GM23338 (cell line): ENCODE measurements around the gene PKP2. TPM values are rescaled to one million over a fixed set of nuclear protein-coding genes. Genes with fewer than 3 reads are reported as not detected.

Source experiments
- ATAC-seq: fragments of 200-7000 bp; cut with Tn5 transposase; 3 replicates; pipeline ENCODE4 v1.9.1; 2020
- DNase-seq: peaks from one replicate; pipeline ENCODE4 v3.0.0-alpha.2; 2015; ENCODE audit warnings: low spot score
- H2AFZ ChIP-seq: fragments of 200-600 bp; sonication (generic); 2 replicates; pipeline ENCODE4 v1.8.0; 2016; ENCODE audit warnings: antibody characterized with exemption, mild to moderate bottlenecking, moderate library complexity
- H3F3A ChIP-seq: fragments of 200-600 bp; sonication (generic); replicated peaks from 2 replicates; pipeline ENCODE4 v1.8.0; 2017; ENCODE audit warnings: antibody characterized with exemption, mixed run types, low read depth
- H3K27ac ChIP-seq: fragments of 200-600 bp; sonication (generic); 2 replicates; pipeline ENCODE4 v1.6.1; 2016; ENCODE audit warnings: low read depth
- H3K27me3 ChIP-seq: fragments of 200-600 bp; sonication (generic); 2 replicates; pipeline ENCODE4 v1.8.0; 2016; ENCODE audit warnings: mild to moderate bottlenecking, mixed run types, moderate library complexity; ENCODE audit not compliant: insufficient read depth
- H3K36me3 ChIP-seq: fragments of 200-600 bp; sonication (generic); 2 replicates; pipeline ENCODE4 v1.8.0; 2016; ENCODE audit warnings: mild to moderate bottlenecking; ENCODE audit not compliant: insufficient read depth
- H3K4me1 ChIP-seq: fragments of 200-600 bp; sonication (generic); 2 replicates; pipeline ENCODE4 v1.8.0; 2016; ENCODE audit warnings: mild to moderate bottlenecking, moderate library complexity; ENCODE audit not compliant: insufficient read depth
- H3K4me2 ChIP-seq: fragments of 200-600 bp; sonication (generic); 2 replicates; pipeline ENCODE4 v1.7.1; 2017; ENCODE audit warnings: mixed run types
- H3K4me3 ChIP-seq: fragments of 200-600 bp; sonication (generic); 2 replicates; pipeline ENCODE4 v1.6.1; 2016; ENCODE audit warnings: mixed run types
- H3K79me2 ChIP-seq: fragments of 200-600 bp; sonication (generic); replicated peaks from 2 replicates; pipeline ENCODE4 v1.8.0; 2017; ENCODE audit warnings: mild to moderate bottlenecking; ENCODE audit not compliant: insufficient read depth
- H3K9me2 ChIP-seq: fragments of 200-600 bp; sonication (generic); 2 replicates; pipeline ENCODE4 v1.8.0; 2017; ENCODE audit not compliant: insufficient read depth
- H4K20me1 ChIP-seq: fragments of 200-600 bp; sonication (generic); replicated peaks from 2 replicates; pipeline ENCODE4 v1.8.0; 2017; ENCODE audit warnings: mild to moderate bottlenecking; ENCODE audit not compliant: insufficient read depth
- H3K27ac Mint-ChIP-seq: 2 replicates; pipeline ENCODE4 v1.8.0; 2020; ENCODE audit warnings: inconsistent platforms, mild to moderate bottlenecking, moderate library complexity, mixed read lengths
- H3K27me3 Mint-ChIP-seq: 3 replicates; pipeline ENCODE4 v1.8.0; 2022; ENCODE audit warnings: low read depth, mild to moderate bottlenecking, moderate library complexity, mixed read lengths, inconsistent platforms; ENCODE audit not compliant: insufficient read depth, poor library complexity
- H3K36me3 Mint-ChIP-seq: 3 replicates; pipeline ENCODE4 v1.8.0; 2021; ENCODE audit warnings: low read depth, mild to moderate bottlenecking, inconsistent platforms, moderate library complexity, mixed read lengths
- H3K4me1 Mint-ChIP-seq: 3 replicates; pipeline ENCODE4 v1.8.0; 2020; ENCODE audit warnings: mild to moderate bottlenecking, inconsistent platforms, mixed read lengths
- H3K4me3 Mint-ChIP-seq: 3 replicates; pipeline ENCODE4 v1.8.0; 2021; ENCODE audit warnings: moderate library complexity, mild to moderate bottlenecking, inconsistent platforms, mixed read lengths
- H3K9me3 Mint-ChIP-seq: 3 replicates; pipeline ENCODE4 v1.8.0; 2020; ENCODE audit warnings: moderate library complexity, mild to moderate bottlenecking, inconsistent platforms, mixed read lengths
- CREB1 ChIP-seq: fragments of 250-450 bp; sonication (Bioruptor Pico); IDR thresholded peaks from 2 replicates; pipeline ENCODE4 v1.5.0; 2020; ENCODE audit warnings: low read depth, mild to moderate bottlenecking, moderate library complexity
- ETS1 ChIP-seq: IDR thresholded peaks from 2 replicates; pipeline ENCODE4 v1.6.1; 2016; ENCODE audit warnings: antibody characterized with exemption
- EZH2 ChIP-seq: fragments of 200-600 bp; sonication (generic); IDR thresholded peaks from one replicate; pipeline ENCODE4 v1.8.0; 2017; ENCODE audit warnings: antibody characterized with exemption, mild to moderate bottlenecking, low read depth; ENCODE audit not compliant: unreplicated experiment
- EZH2phosphoT487 ChIP-seq: fragments of 200-600 bp; sonication (generic); IDR thresholded peaks from one replicate; pipeline ENCODE4 v1.8.1; 2018; ENCODE audit warnings: antibody characterized with exemption; ENCODE audit not compliant: unreplicated experiment
- JUNB ChIP-seq: IDR thresholded peaks from one replicate; pipeline ENCODE4 v1.6.1; 2016; ENCODE audit warnings: antibody characterized with exemption; ENCODE audit not compliant: unreplicated experiment
- NANOG ChIP-seq: IDR thresholded peaks from 2 replicates; pipeline ENCODE4 v1.6.1; 2016; ENCODE audit warnings: antibody characterized with exemption, borderline replicate concordance
- POLR2AphosphoS5 ChIP-seq: IDR thresholded peaks from 2 replicates; pipeline ENCODE4 v1.6.1; 2016; ENCODE audit warnings: antibody characterized with exemption, low read depth
- STAT1 ChIP-seq: IDR thresholded peaks from one replicate; pipeline ENCODE4 v1.6.1; 2016; ENCODE audit warnings: antibody characterized with exemption; ENCODE audit not compliant: unreplicated experiment
- ZNF114 ChIP-seq: fragments of 250-450 bp; sonication (Bioruptor Pico); IDR thresholded peaks from 2 replicates; pipeline ENCODE4 v1.5.0; 2020; ENCODE audit warnings: mild to moderate bottlenecking, moderate library complexity
- ZNF331 ChIP-seq: fragments of 250-450 bp; sonication (Bioruptor Pico); IDR thresholded peaks from 2 replicates; pipeline ENCODE4 v1.5.0; 2020; ENCODE audit warnings: low read depth, mild to moderate bottlenecking, moderate library complexity
- ZNF462 ChIP-seq: fragments of 250-450 bp; sonication (Bioruptor Pico); IDR thresholded peaks from 2 replicates; pipeline ENCODE4 v1.5.0; 2020; ENCODE audit warnings: mild to moderate bottlenecking, moderate library complexity
- polyA plus RNA-seq: library from polyadenylated mRNA; unstranded; fragments of >200 nt; fragmentation: Nextera tagmentation; extraction: Ambion mirVana; gene quantifications from 2 replicates; pipeline ENCODE4 v1.2.1, GENCODE V29; 2016
- total RNA-seq: library from RNA; depleted of rRNA; stranded (reverse); fragments of >200 nt; shearing (Covaris generic); gene quantifications from 2 replicates; pipeline ENCODE4 v1.2.3, GENCODE V29; 2014
- TF ChIP-seq, protein P1 (sequence below), 2 experiments: fragments of 200-600 bp in 1 of 2; sonication (generic) in 1 of 2; conservative IDR thresholded peaks; 2 replicates each; pipeline versions ENCODE4 v1.5.1 to v1.6.1; 2016 to 2017; ENCODE audit warnings: antibody characterized with exemption in 2 of 2, low read depth in 2 of 2, mild to moderate bottlenecking in 2 of 2, moderate library complexity in 1 of 2
- TF ChIP-seq, protein P2 (sequence below): IDR thresholded peaks from one replicate; pipeline ENCODE4 v1.6.1; 2018; ENCODE audit warnings: antibody characterized with exemption; ENCODE audit not compliant: unreplicated experiment

PKP2 gene
- total and polyA plus RNA-seq, 2 experiments from 2014 or later = 24.6 to 47.6 TPM

DNA sequence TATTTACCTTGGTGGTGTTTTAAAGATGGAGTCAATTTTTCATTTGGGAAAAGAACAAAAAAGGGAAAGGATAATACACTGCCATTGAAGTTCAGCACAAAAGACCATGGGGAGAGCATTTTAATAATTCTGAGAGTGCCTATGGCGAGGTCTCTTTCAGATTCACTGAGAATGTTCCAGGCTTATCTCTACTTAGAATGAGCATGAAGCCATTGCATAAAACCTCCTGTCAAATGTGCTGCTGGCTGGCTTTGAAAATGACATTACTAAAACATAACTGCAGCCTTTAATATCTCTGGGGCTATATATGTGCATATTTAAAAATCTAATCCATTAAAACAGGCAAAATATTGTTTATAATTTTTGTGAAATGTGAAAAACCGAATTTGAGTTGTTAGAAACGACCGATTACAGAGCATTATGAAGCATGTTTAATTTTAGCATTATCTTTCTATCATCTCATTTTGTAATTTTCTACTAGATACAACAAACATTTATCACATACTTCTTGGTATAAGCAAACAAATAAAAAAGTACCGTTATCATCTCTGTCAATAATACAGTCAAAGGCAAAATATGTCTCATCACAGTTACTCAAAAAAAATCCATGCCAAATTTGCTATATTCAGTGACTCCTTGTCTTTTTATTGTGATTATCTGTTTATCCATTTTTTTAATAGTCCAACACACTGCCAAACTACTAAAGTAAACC, 95.2 kb downstream of the PKP2 start (continued):
- no peak for TF ChIP-seq ZNF331 (CRISPR knock-in tag)
- no peak for TF ChIP-seq JUNB
- TF ChIP-seq CREB1 = no peak
- no peak for TF ChIP-seq NANOG
- TF ChIP-seq EZH2 = no peak

- Histone ChIP-seq H3F3A (no peaks in the 10 kb centered on the region), H3K4me3 (no peak overlapping the region), H4K20me1 (no peaks in the 10 kb centered on the region), H3K4me2 (no peak overlapping the region), H3K27ac (no peak overlapping the region), H3K36me3 (peaks cover 17% of the 10 kb centered on the region; the same call in 1 of the 2 replicates), H2AFZ (no peak overlapping the region), H3K27me3 (no peaks in the 10 kb centered on the region), H3K79me2 (no peaks in the 10 kb centered on the region), H3K4me1 (no peaks in the 10 kb centered on the region), H3K9me2 (no peaks in the 10 kb centered on the region)
- no peaks in the 10 kb centered on the region for H3K4me1 Mint-ChIP-seq
- ATAC-seq (no peak), DNase-seq (no peak)
- no peak overlapping the region for H3K27ac Mint-ChIP-seq
- no peaks in the 10 kb centered on the region for H3K9me3 Mint-ChIP-seq
- peaks cover 16% of the 10 kb centered on the region for H3K36me3 Mint-ChIP-seq
- H3K27me3 Mint-ChIP-seq = peaks cover 2% of the 10 kb centered on the region
- no peak overlapping the region for H3K4me3 Mint-ChIP-seq
- no peak for TF ChIP-seq EZH2
- TF ChIP-seq, protein P1, sequence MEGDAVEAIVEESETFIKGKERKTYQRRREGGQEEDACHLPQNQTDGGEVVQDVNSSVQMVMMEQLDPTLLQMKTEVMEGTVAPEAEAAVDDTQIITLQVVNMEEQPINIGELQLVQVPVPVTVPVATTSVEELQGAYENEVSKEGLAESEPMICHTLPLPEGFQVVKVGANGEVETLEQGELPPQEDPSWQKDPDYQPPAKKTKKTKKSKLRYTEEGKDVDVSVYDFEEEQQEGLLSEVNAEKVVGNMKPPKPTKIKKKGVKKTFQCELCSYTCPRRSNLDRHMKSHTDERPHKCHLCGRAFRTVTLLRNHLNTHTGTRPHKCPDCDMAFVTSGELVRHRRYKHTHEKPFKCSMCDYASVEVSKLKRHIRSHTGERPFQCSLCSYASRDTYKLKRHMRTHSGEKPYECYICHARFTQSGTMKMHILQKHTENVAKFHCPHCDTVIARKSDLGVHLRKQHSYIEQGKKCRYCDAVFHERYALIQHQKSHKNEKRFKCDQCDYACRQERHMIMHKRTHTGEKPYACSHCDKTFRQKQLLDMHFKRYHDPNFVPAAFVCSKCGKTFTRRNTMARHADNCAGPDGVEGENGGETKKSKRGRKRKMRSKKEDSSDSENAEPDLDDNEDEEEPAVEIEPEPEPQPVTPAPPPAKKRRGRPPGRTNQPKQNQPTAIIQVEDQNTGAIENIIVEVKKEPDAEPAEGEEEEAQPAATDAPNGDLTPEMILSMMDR (conservative IDR thresholded peaks at IDR 0.05; ENCODE audit: low read depth in 2 of 2) = no peak
- no peak for TF ChIP-seq POLR2AphosphoS5
- no peak for TF ChIP-seq NANOG
- no peak for TF ChIP-seq CREB1
- TF ChIP-seq ZNF114 (CRISPR knock-in tag) = no peak
- TF ChIP-seq STAT1 = no peak
- TF ChIP-seq ZNF462 (CRISPR knock-in tag) = no peak
- TF ChIP-seq, protein P2, sequence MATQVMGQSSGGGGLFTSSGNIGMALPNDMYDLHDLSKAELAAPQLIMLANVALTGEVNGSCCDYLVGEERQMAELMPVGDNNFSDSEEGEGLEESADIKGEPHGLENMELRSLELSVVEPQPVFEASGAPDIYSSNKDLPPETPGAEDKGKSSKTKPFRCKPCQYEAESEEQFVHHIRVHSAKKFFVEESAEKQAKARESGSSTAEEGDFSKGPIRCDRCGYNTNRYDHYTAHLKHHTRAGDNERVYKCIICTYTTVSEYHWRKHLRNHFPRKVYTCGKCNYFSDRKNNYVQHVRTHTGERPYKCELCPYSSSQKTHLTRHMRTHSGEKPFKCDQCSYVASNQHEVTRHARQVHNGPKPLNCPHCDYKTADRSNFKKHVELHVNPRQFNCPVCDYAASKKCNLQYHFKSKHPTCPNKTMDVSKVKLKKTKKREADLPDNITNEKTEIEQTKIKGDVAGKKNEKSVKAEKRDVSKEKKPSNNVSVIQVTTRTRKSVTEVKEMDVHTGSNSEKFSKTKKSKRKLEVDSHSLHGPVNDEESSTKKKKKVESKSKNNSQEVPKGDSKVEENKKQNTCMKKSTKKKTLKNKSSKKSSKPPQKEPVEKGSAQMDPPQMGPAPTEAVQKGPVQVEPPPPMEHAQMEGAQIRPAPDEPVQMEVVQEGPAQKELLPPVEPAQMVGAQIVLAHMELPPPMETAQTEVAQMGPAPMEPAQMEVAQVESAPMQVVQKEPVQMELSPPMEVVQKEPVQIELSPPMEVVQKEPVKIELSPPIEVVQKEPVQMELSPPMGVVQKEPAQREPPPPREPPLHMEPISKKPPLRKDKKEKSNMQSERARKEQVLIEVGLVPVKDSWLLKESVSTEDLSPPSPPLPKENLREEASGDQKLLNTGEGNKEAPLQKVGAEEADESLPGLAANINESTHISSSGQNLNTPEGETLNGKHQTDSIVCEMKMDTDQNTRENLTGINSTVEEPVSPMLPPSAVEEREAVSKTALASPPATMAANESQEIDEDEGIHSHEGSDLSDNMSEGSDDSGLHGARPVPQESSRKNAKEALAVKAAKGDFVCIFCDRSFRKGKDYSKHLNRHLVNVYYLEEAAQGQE = no peak
- TF ChIP-seq EZH2phosphoT487 = no peak
- no peak for TF ChIP-seq ETS1
Measured at GRCh38 chr12:32794281-32794680, 102.3 kb downstream of the PKP2 start.
